IMR-90 (cell line): ENCODE results near the gene SYT8. TPM values are rescaled to one million over a fixed set of nuclear protein-coding genes. Genes with fewer than 3 reads are reported as not detected.

ENCODE experiments used
- ATAC-seq: fragments of 200-7000 bp; cut with Tn5 transposase; 2 replicates; pipeline ENCODE4 v1.9.1; 2020; ENCODE audit warnings: low read depth, mild to moderate bottlenecking, moderate library complexity
- BruUV-seq: library from RNA; stranded (reverse); fragments of 400-500 nt; replicated peaks from 2 replicates; lab custom pipeline; 2021; lab: Mats Ljungman, UMichigan
- CTCF ChIA-PET: fragments of 300-600 bp; formaldehyde crosslinking; extraction: SDS; loops from one replicate; lab custom pipeline; 2021; ENCODE audit warnings: antibody characterized with exemption; lab: Yijun Ruan, JAX
- POLR2A ChIA-PET: fragments of 300-600 bp; sonication (Branson Sonifier 250); formaldehyde crosslinking; loops from one replicate; lab custom pipeline; 2022; ENCODE audit warnings: antibody characterized with exemption; ENCODE audit not compliant: unreplicated experiment; lab: Charles Lee
- DNase-seq: peaks from one replicate; pipeline ENCODE4 v3.0.0; 2013
- H2AFZ ChIP-seq: replicated peaks from 2 replicates; pipeline ENCODE3; 2013; ENCODE audit warnings: low read length, mild to moderate bottlenecking; ENCODE audit not compliant: poor library complexity
- H2AK5ac ChIP-seq: 2 replicates; pipeline ENCODE4 v1.6.1; 2013; ENCODE audit warnings: low read depth, low read length, inconsistent platforms
- H2AK9ac ChIP-seq: replicated peaks from 2 replicates; pipeline ENCODE3; 2013; ENCODE audit warnings: mild to moderate bottlenecking, low read depth, low read length, moderate library complexity; ENCODE audit not compliant: poor library complexity
- H2BK120ac ChIP-seq: 2 replicates; pipeline ENCODE4 v1.6.1; 2013; ENCODE audit warnings: low read depth, low read length, inconsistent platforms
- H2BK15ac ChIP-seq: 3 replicates; pipeline ENCODE4 v1.6.1; 2013; ENCODE audit warnings: low read depth, low read length, inconsistent platforms
- H2BK20ac ChIP-seq: 2 replicates; pipeline ENCODE4 v1.6.1; 2013; ENCODE audit warnings: low read depth, mild to moderate bottlenecking, inconsistent platforms, low read length, moderate library complexity
- H2BK5ac ChIP-seq: 2 replicates; pipeline ENCODE4 v1.6.1; 2013; ENCODE audit warnings: mild to moderate bottlenecking, low read depth, low read length, inconsistent platforms; ENCODE audit not compliant: poor library complexity, severe bottlenecking
- H3K14ac ChIP-seq: replicated peaks from 2 replicates; pipeline ENCODE4 v1.6.1; 2013; ENCODE audit warnings: low read depth, low read length, inconsistent platforms
- H3K18ac ChIP-seq: 2 replicates; pipeline ENCODE4 v1.6.1; 2013; ENCODE audit warnings: low read depth, low read length, control low read depth
- H3K23ac ChIP-seq: 2 replicates; pipeline ENCODE4 v1.6.1; 2013; ENCODE audit warnings: low read depth, low read length, inconsistent platforms
- H3K27ac ChIP-seq: 2 replicates; pipeline ENCODE4 v1.5.1; 2013; ENCODE audit warnings: mild to moderate bottlenecking, control low read depth, low read length; ENCODE audit not compliant: insufficient read depth
- H3K27me3 ChIP-seq: 2 replicates; pipeline ENCODE4 v1.6.1; 2013; ENCODE audit warnings: low read length; ENCODE audit not compliant: control insufficient read depth, insufficient read depth
- H3K36me3 ChIP-seq: 2 replicates; pipeline ENCODE4 v1.6.1; 2013; ENCODE audit warnings: low read length, mixed read lengths; ENCODE audit not compliant: control insufficient read depth, insufficient read depth
- H3K4ac ChIP-seq: 2 replicates; pipeline ENCODE4 v1.6.1; 2013; ENCODE audit warnings: low read depth, low read length, inconsistent platforms
- H3K4me1 ChIP-seq: 2 replicates; pipeline ENCODE4 v1.6.1; 2013; ENCODE audit warnings: low read length, mixed read lengths; ENCODE audit not compliant: control insufficient read depth, insufficient read depth
- H3K4me2 ChIP-seq: 2 replicates; pipeline ENCODE4 v1.6.1; 2013; ENCODE audit warnings: low read depth, mild to moderate bottlenecking, control low read depth, low read length, moderate library complexity
- H3K4me3 ChIP-seq: 2 replicates; pipeline ENCODE4 v1.5.1; 2013; ENCODE audit warnings: low read depth, mild to moderate bottlenecking, control low read depth, low read length, moderate library complexity; ENCODE audit not compliant: insufficient read depth
- H3K56ac ChIP-seq: 2 replicates; pipeline ENCODE4 v1.6.1; 2013; ENCODE audit warnings: low read length, inconsistent platforms; ENCODE audit not compliant: insufficient read depth; ENCODE audit errors: extremely low read depth
- H3K79me1 ChIP-seq, 2 experiments: 2 replicates each; pipeline ENCODE4 v1.6.1; 2013; ENCODE audit warnings: low read length in 2 of 2, inconsistent platforms in 1 of 2, low read depth in 1 of 2
- H3K9ac ChIP-seq: 2 replicates; pipeline ENCODE4 v1.6.1; 2013; ENCODE audit warnings: low read depth, low read length, control low read depth
- H3K9me1 ChIP-seq: 2 replicates; pipeline ENCODE4 v1.6.1; 2013; ENCODE audit warnings: low read length, inconsistent platforms; ENCODE audit not compliant: insufficient read depth
- H3K9me3 ChIP-seq: 2 replicates; pipeline ENCODE4 v1.6.1; 2013; ENCODE audit warnings: low read length; ENCODE audit not compliant: control insufficient read depth, insufficient read depth
- H4K20me1 ChIP-seq: 2 replicates; pipeline ENCODE4 v1.6.1; 2013; ENCODE audit warnings: low read length, inconsistent platforms; ENCODE audit not compliant: insufficient read depth
- H4K5ac ChIP-seq: 2 replicates; pipeline ENCODE4 v1.6.1; 2013; ENCODE audit warnings: mild to moderate bottlenecking, low read depth, low read length, control low read depth
- H4K8ac ChIP-seq, 2 experiments: 2 replicates each; pipeline ENCODE4 v1.6.1; 2013; ENCODE audit warnings: low read depth in 2 of 2, low read length in 2 of 2, control low read depth in 1 of 2, inconsistent platforms in 1 of 2
- H4K91ac ChIP-seq: 2 replicates; pipeline ENCODE4 v1.6.1; 2013; ENCODE audit warnings: low read depth, low read length, inconsistent platforms; ENCODE audit not compliant: insufficient read depth
- BHLHE40 ChIP-seq: fragments of 150-350 bp; IDR thresholded peaks from 2 replicates; pipeline ENCODE4 v1.6.1; 2016; ENCODE audit warnings: mild to moderate bottlenecking, low read depth, low read length
- CEBPB ChIP-seq: IDR thresholded peaks from 2 replicates; pipeline ENCODE4 v1.6.1; 2012; ENCODE audit warnings: low read depth, low read length, improper control_type of control experiment
- CHD1 ChIP-seq: IDR thresholded peaks from 2 replicates; pipeline ENCODE4 v1.6.1; 2012; ENCODE audit warnings: low read depth, low read length, improper control_type of control experiment
- ELK1 ChIP-seq: fragments of 150-350 bp; IDR thresholded peaks from 2 replicates; pipeline ENCODE4 v1.6.1; 2016; ENCODE audit warnings: low read depth, mild to moderate bottlenecking, low read length, moderate library complexity, borderline replicate concordance
- FOS ChIP-seq: fragments of 150-350 bp; IDR thresholded peaks from 2 replicates; pipeline ENCODE4 v1.6.1; 2016; ENCODE audit warnings: low read depth, low read length
- MAZ ChIP-seq: IDR thresholded peaks from 2 replicates; pipeline ENCODE4 v1.6.1; 2012; ENCODE audit warnings: low read depth, mild to moderate bottlenecking, low read length, improper control_type of control experiment, moderate library complexity, borderline replicate concordance
- MXI1 ChIP-seq: IDR thresholded peaks from 2 replicates; pipeline ENCODE4 v1.6.1; 2012; ENCODE audit warnings: low read depth, mild to moderate bottlenecking, low read length, moderate library complexity, borderline replicate concordance
- NFE2L2 ChIP-seq: fragments of 150-350 bp; IDR thresholded peaks from 2 replicates; pipeline ENCODE4 v1.6.1; 2016; ENCODE audit warnings: low read depth, mild to moderate bottlenecking, low read length
- POLR2A ChIP-seq: IDR thresholded peaks from 2 replicates; pipeline ENCODE4 v1.6.1; 2012; ENCODE audit warnings: mild to moderate bottlenecking, low read depth, low read length
- RAD21 ChIP-seq: IDR thresholded peaks from 2 replicates; pipeline ENCODE4 v1.6.1; 2012; ENCODE audit warnings: low read length, improper control_type of control experiment
- RCOR1 ChIP-seq: IDR thresholded peaks from 2 replicates; pipeline ENCODE4 v1.6.1; 2012; ENCODE audit warnings: mild to moderate bottlenecking, low read length, improper control_type of control experiment; ENCODE audit not compliant: insufficient replicate concordance
- RFX5 ChIP-seq: IDR thresholded peaks from 2 replicates; pipeline ENCODE4 v1.8.0; 2012; ENCODE audit warnings: low read depth, mild to moderate bottlenecking, low read length, moderate library complexity
- USF2 ChIP-seq: fragments of 150-350 bp; IDR thresholded peaks from 2 replicates; pipeline ENCODE4 v1.6.1; 2017; ENCODE audit warnings: mild to moderate bottlenecking, antibody characterized with exemption, low read length, low read depth
- WGBS, 2 experiments: methylation state at CpG; one replicate each; pipeline versions ENCODE4 v1.1.5 to v1.1.7; 2013; ENCODE audit warnings: missing lambda C conversion rate in 2 of 2; ENCODE audit not compliant: insufficient read length in 1 of 2; ENCODE audit errors: extremely low coverage in 2 of 2; 5-methylcytosine and 5-hydroxymethylcytosine counted together
- dilution Hi-C: fragments of 300-500 bp; cut with HindIII; formaldehyde crosslinking; loops from one replicate; pipeline ENCODE4 v1.14.3; 2018; ENCODE audit warnings: low sequenced_read_pairs; ENCODE audit not compliant: unreplicated experiment
- in situ Hi-C: fragments of 300-500 bp; cut with MboI; formaldehyde crosslinking; loops from 3 replicates; pipeline ENCODE4 v1.14.3; 2019; ENCODE audit warnings: low sequenced_read_pairs, inconsistent platforms, mixed read lengths
- intact Hi-C: fragments of 100-400 bp; cut with micrococcal nuclease; formaldehyde crosslinking; loops from 2 replicates; pipeline ENCODE4 v1.10.0; 2022
- polyA plus RNA-seq, 3 experiments: library from polyadenylated mRNA; depleted of rRNA; stranded (reverse); fragments of >200 nt; gene quantifications; 2 replicates each; pipeline ENCODE4 v1.2.3, GENCODE V29; 2012; ENCODE audit warnings: low replicate concordance in 1 of 3
- total RNA-seq: library from RNA; depleted of rRNA; stranded (reverse); fragments of >200 nt; gene quantifications from 2 replicates; pipeline ENCODE4 v1.2.3, GENCODE V29; 2012
- TF ChIP-seq, protein P1 (sequence below): conservative IDR thresholded peaks from 2 replicates; pipeline ENCODE4 v1.5.1; 2012; ENCODE audit warnings: mild to moderate bottlenecking, low read depth, low read length, improper control_type of control experiment

Gene SYT8
- total and polyA plus RNA-seq, 2 of the 4 experiments (the other 2 are of a cell fraction): not detected

DNA sequence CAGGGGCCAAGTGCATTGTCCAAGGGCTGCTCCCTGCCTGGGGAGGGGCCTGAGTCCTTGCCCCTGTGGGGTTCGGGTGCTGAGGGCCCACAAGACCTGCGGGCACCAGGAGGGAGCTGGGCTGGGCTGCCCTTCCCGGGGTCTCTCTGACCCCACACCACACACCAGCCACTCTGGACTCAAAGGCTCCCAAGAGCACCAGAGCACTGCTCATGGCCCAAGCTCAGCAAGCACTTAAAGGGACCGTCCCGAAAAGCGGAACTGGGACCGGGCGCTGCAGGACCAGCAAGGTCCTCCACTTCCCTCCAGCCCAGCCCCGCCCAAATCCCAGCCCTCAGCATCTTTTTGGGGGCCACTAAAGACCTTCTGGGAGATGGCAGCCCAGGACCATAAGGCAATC is 23.4 kb downstream of the SYT8 start:
- H2BK120ac ChIP-seq: no peak overlapping the region
- BruUV-seq: no TSS peak
- DNase-seq: no peak
- WGBS, 2 experiments: no CpG with 5 or more reads among the region's 9 CpGs
- no peak overlapping the region for H3K4me2 ChIP-seq
- H2AK5ac ChIP-seq: no peak overlapping the region
- H3K9me3 ChIP-seq: no peaks in the 10 kb centered on the region
- no peaks in the 10 kb centered on the region for H3K79me1 ChIP-seq
- no peak overlapping the region for H3K4me3 ChIP-seq
- H4K20me1 ChIP-seq: no peaks in the 10 kb centered on the region
- H3K9ac ChIP-seq: no peak overlapping the region
- H3K36me3 ChIP-seq: no peaks in the 10 kb centered on the region
- no peak overlapping the region for H3K18ac ChIP-seq
- H3K4ac ChIP-seq: no peak overlapping the region
- dilution Hi-C loops: no loop called here
- no peak overlapping the region for H2AFZ ChIP-seq
- no peak overlapping the region for H4K91ac ChIP-seq
- H2BK20ac ChIP-seq: no peak overlapping the region
- peak overlapping the region; percentile 20 for H2AK9ac ChIP-seq
- H2BK15ac ChIP-seq: no peak overlapping the region
- H4K8ac ChIP-seq: no peak overlapping the region
- intact Hi-C loops: no loop called here
- no peak overlapping the region for H4K5ac ChIP-seq
- POLR2A ChIA-PET: no interaction called here
- H3K23ac ChIP-seq: no peak overlapping the region
- peaks cover 2% of the 10 kb centered on the region for H3K9me1 ChIP-seq
- in situ Hi-C loops: no loop called here
- TF ChIP-seq, protein P1, sequence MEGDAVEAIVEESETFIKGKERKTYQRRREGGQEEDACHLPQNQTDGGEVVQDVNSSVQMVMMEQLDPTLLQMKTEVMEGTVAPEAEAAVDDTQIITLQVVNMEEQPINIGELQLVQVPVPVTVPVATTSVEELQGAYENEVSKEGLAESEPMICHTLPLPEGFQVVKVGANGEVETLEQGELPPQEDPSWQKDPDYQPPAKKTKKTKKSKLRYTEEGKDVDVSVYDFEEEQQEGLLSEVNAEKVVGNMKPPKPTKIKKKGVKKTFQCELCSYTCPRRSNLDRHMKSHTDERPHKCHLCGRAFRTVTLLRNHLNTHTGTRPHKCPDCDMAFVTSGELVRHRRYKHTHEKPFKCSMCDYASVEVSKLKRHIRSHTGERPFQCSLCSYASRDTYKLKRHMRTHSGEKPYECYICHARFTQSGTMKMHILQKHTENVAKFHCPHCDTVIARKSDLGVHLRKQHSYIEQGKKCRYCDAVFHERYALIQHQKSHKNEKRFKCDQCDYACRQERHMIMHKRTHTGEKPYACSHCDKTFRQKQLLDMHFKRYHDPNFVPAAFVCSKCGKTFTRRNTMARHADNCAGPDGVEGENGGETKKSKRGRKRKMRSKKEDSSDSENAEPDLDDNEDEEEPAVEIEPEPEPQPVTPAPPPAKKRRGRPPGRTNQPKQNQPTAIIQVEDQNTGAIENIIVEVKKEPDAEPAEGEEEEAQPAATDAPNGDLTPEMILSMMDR: no peak
- no peak for TF ChIP-seq MAZ
- TF ChIP-seq POLR2A: no peak
- no peak for TF ChIP-seq CEBPB
- TF ChIP-seq CHD1: no peak
- TF ChIP-seq RCOR1: no peak
- TF ChIP-seq USF2: no peak
- TF ChIP-seq BHLHE40: no peak
- no peak for TF ChIP-seq ELK1
- TF ChIP-seq MXI1: no peak
- no peak for TF ChIP-seq RFX5
- TF ChIP-seq NFE2L2: no peak
- no peak for TF ChIP-seq FOS
- no peak for TF ChIP-seq RAD21
- ATAC-seq: no peak
- H3K27ac ChIP-seq: no peak overlapping the region
- no peak overlapping the region for H2BK5ac ChIP-seq
- peaks cover 29% of the 10 kb centered on the region for H3K27me3 ChIP-seq
- CTCF ChIA-PET: no interaction called here
- H3K56ac ChIP-seq: no peak overlapping the region
- peaks cover under 1% of the 10 kb centered on the region; the same call in 1 of the 2 replicates for H3K4me1 ChIP-seq
- no peak overlapping the region for H3K14ac ChIP-seq
